ENCODE measurements around the gene AKAP13. TPM values are rescaled to one million over a fixed set of nuclear protein-coding genes. Genes with fewer than 3 reads are reported as not detected.
"Not testable (repeated sequence)": the region's sequence is repeated elsewhere in the genome, so short reads cannot be mapped to it uniquely, and the experiment has no call there.

The AKAP13 gene
- total RNA-seq, 1 donor from 2014 or later, result 41.1 TPM

- DNase-seq (ENCODE audit: low read depth) (no peak), FAIRE-seq (no peak)
- no peak for TF ChIP-seq CTCF (IDR thresholded peaks at IDR 0.05; ENCODE audit: insufficient read depth, low read length, severe bottlenecking)
- H3K4me3 ChIP-seq (ENCODE audit: low read depth, low read length), result no peak overlapping the region
- H3K27me3 ChIP-seq (ENCODE audit: control insufficient read depth, insufficient read depth, low read length), result no peaks in the 10 kb centered on the region
- H3K36me3 ChIP-seq (ENCODE audit: control insufficient read depth, insufficient read depth, low read length), result peaks cover 4% of the 10 kb centered on the region
Measured at GRCh38 chr15:85531083-85531482, 150.7 kb downstream of the AKAP13 start.

- TF ChIP-seq CTCF (IDR thresholded peaks at IDR 0.05; ENCODE audit: insufficient read depth, low read length, severe bottlenecking), result no peak
- Histone ChIP-seq H3K36me3 (ENCODE audit: control insufficient read depth, insufficient read depth, low read length) (peaks cover 3% of the 10 kb centered on the region), H3K27me3 (ENCODE audit: control insufficient read depth, insufficient read depth, low read length) (no peaks in the 10 kb centered on the region), H3K4me3 (ENCODE audit: low read depth, low read length) (no peak overlapping the region)
- FAIRE-seq, result no peak
- no peak for DNase-seq (ENCODE audit: low read depth)
Measured at GRCh38 chr15:85532689-85533088, 152.3 kb downstream of the AKAP13 start.

GRCh38 chr15:85534031-85534430 is 153.6 kb downstream of the AKAP13 start:
- H3K36me3 ChIP-seq (ENCODE audit: control insufficient read depth, insufficient read depth, low read length), result peaks cover 3% of the 10 kb centered on the region
- DNase-seq (ENCODE audit: low read depth), result no peak
- H3K27me3 ChIP-seq (ENCODE audit: control insufficient read depth, insufficient read depth, low read length), result no peaks in the 10 kb centered on the region
- no peak for TF ChIP-seq CTCF (IDR thresholded peaks at IDR 0.05; ENCODE audit: insufficient read depth, low read length, severe bottlenecking)
- H3K4me3 ChIP-seq (ENCODE audit: low read depth, low read length), result no peak overlapping the region
- FAIRE-seq, result peak; percentile 32

GRCh38 chr15:85535533-85536330 is 155.3 kb downstream of the AKAP13 start:
- not testable (repeated sequence) for H3K27me3 ChIP-seq (ENCODE audit: control insufficient read depth, insufficient read depth, low read length); DNase-seq (ENCODE audit: low read depth); H3K4me3 ChIP-seq (ENCODE audit: low read depth, low read length); FAIRE-seq; H3K36me3 ChIP-seq (ENCODE audit: control insufficient read depth, insufficient read depth, low read length)

- no peak for TF ChIP-seq CTCF (IDR thresholded peaks at IDR 0.05; ENCODE audit: insufficient read depth, low read length, severe bottlenecking)
- Histone ChIP-seq H3K36me3 (ENCODE audit: control insufficient read depth, insufficient read depth, low read length) (peaks cover 1% of the 10 kb centered on the region), H3K27me3 (ENCODE audit: control insufficient read depth, insufficient read depth, low read length) (no peaks in the 10 kb centered on the region), H3K4me3 (ENCODE audit: low read depth, low read length) (no peak overlapping the region)
- DNase-seq (ENCODE audit: low read depth) (no peak), FAIRE-seq (peak; percentile 7)
Measured at GRCh38 chr15:85536341-85536740, 155.9 kb downstream of the AKAP13 start.

GRCh38 chr15:85539491-85539890 is 159.1 kb downstream of the AKAP13 start:
- peaks cover 4% of the 10 kb centered on the region for H3K36me3 ChIP-seq (ENCODE audit: control insufficient read depth, insufficient read depth, low read length)
- no peak overlapping the region for H3K4me3 ChIP-seq (ENCODE audit: low read depth, low read length)
- no peak for DNase-seq (ENCODE audit: low read depth)
- no peak for TF ChIP-seq CTCF (IDR thresholded peaks at IDR 0.05; ENCODE audit: insufficient read depth, low read length, severe bottlenecking)
- no peaks in the 10 kb centered on the region for H3K27me3 ChIP-seq (ENCODE audit: control insufficient read depth, insufficient read depth, low read length)
- no peak for FAIRE-seq
